SJCRH30 (cell line): ENCODE data around the gene CALML6. TPM values are rescaled to one million over a fixed set of nuclear protein-coding genes. Genes with fewer than 3 reads are reported as not detected.

Source experiments
- DNase-seq, 2 experiments: peaks; one replicate each; pipeline ENCODE4 v3.0.0-alpha.2; 2015 to 2020
- H3K27ac ChIP-seq: fragments of 250-450 bp; sonication (Bioruptor Pico); 2 replicates; pipeline ENCODE4 v1.5.1; 2020; ENCODE audit warnings: mild to moderate bottlenecking, moderate library complexity
- H3K27me3 ChIP-seq: fragments of 250-450 bp; sonication (Bioruptor Pico); 2 replicates; pipeline ENCODE4 v1.5.1; 2020; ENCODE audit warnings: mild to moderate bottlenecking, moderate library complexity
- H3K36me3 ChIP-seq: fragments of 250-450 bp; sonication (Bioruptor Pico); 2 replicates; pipeline ENCODE4 v1.5.1; 2020; ENCODE audit warnings: mild to moderate bottlenecking, moderate library complexity
- H3K4me1 ChIP-seq: fragments of 250-450 bp; sonication (Bioruptor Pico); 2 replicates; pipeline ENCODE4 v1.5.1; 2020; ENCODE audit warnings: mild to moderate bottlenecking, moderate library complexity
- H3K4me3 ChIP-seq: fragments of 250-450 bp; sonication (Bioruptor Pico); 2 replicates; pipeline ENCODE4 v1.5.1; 2020; ENCODE audit warnings: mild to moderate bottlenecking, moderate library complexity
- H3K9me3 ChIP-seq: fragments of 250-450 bp; sonication (Bioruptor Pico); replicated peaks from 2 replicates; pipeline ENCODE4 v1.5.1; 2020; ENCODE audit warnings: mild to moderate bottlenecking, moderate library complexity
- total RNA-seq: library from RNA; depleted of rRNA; stranded (reverse); fragments of >200 nt; shearing (Covaris generic); gene quantifications from 2 replicates; pipeline ENCODE4 v1.2.3, GENCODE V29; 2014

Gene CALML6
- total RNA-seq, 1 experiment from 2014 or later = 0.12 TPM

GRCh38 chr1:1937549-1938275, 22.7 kb downstream of the CALML6 start:
- H3K36me3 ChIP-seq = no peaks in the 10 kb centered on the region
- no peak overlapping the region for H3K4me3 ChIP-seq
- peak in 1 of 2 experiments; percentile 5 for DNase-seq
- H3K9me3 ChIP-seq = no peaks in the 10 kb centered on the region
- peaks cover 10% of the 10 kb centered on the region; the same call in 1 of the 2 replicates for H3K27me3 ChIP-seq
- peaks cover 10% of the 10 kb centered on the region for H3K4me1 ChIP-seq
- no peak overlapping the region for H3K27ac ChIP-seq

DNA sequence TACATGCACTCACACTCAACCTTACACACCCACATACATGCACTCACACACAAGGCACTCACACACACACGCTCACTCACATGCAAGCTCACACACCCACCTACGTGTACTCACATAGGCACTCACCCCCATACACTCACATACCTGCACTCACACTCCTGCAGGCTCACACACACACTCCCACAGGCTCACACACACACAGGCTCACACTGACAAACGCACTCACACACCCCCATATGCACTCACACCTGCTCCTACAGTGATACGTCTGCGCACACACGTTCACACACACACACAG, 23.2 kb downstream of the CALML6 start:
- Histone ChIP-seq H3K27me3 (peaks cover 10% of the 10 kb centered on the region; the same call in 1 of the 2 replicates), H3K4me3 (no peak overlapping the region), H3K9me3 (no peaks in the 10 kb centered on the region), H3K36me3 (no peaks in the 10 kb centered on the region), H3K27ac (no peak overlapping the region), H3K4me1 (peaks cover 10% of the 10 kb centered on the region)
- DNase-seq = no peak

DNA sequence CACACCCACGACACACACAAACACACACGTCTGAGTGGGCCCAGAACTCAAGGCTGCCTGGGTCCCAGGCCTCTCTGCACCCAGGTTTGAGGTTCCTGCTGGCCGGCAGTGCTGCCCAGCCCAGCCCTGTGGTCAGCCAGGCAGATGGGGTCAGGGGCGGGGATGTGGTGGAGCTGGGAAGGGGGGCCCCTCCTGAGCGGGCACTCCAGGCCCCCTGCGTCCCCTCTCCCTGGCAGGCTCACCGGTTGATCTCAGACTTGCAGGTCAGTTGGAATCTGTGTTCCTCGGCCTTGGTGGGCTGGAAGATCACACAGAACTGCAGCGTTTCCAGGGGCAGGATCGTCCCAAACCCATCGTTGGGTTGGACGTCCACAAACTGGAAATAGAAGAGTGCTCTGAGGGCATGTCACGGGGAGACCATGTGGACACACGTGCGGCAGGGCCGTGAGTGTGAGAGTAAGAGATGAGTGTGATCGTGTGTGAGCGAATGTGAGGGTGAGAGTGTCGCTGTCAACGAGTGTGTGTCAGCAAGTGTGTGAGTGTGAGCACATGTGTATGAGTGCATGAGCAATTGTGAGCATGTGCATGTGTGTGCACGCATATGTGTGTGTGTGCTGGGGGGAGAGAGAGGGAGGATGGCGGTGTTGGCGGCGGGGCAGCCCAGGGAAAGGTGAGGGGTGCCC, 23.7 kb downstream of the CALML6 start:
- DNase-seq = no peak
- peaks cover 10% of the 10 kb centered on the region; the same call in 1 of the 2 replicates for H3K27me3 ChIP-seq
- H3K9me3 ChIP-seq = no peaks in the 10 kb centered on the region
- no peak overlapping the region for H3K4me3 ChIP-seq
- H3K4me1 ChIP-seq = peaks cover 14% of the 10 kb centered on the region
- H3K27ac ChIP-seq = no peak overlapping the region
- no peaks in the 10 kb centered on the region for H3K36me3 ChIP-seq

DNA sequence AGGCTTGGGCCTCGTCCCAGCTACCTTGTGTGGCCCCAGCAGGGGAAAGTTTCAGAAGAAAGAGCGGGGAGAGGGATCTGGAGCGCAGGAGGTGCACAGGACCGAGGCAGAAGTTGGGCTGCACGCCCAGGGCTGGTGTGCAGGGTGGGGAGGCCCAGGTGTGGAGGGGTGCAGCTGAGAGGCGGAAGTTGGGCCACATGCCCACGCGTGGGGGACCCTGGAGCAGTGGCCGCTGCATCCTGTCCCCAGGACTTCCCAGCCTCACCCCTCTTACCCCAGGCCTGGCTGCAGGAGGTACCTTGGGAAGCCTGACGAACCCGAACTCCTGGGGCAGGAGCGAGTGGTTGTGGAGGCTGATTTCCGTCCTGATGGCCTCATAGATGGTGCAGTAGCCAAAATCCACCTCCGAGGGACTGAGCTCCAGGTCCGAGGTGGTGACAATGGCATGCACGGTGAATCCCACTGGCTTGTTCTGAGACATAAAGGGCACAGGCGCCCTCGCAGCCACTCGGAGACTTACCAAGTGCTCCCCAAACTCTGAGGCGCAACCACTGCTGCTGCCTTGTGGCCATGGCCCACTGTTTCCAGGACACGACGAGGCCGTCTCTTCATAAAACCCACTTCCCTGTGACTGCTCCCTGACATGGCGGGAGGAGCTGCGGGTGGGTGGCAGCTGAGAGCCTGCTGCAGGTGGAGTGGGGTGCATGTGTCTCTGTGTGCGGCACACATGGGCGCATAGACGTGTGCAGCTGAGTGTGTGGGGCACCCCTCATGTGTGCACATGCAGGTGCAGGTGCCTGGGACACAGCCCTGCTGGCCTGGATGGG, 24.4 kb downstream of the CALML6 start:
- Histone ChIP-seq H3K27ac (no peak overlapping the region), H3K36me3 (no peaks in the 10 kb centered on the region), H3K9me3 (no peaks in the 10 kb centered on the region), H3K27me3 (peaks cover 10% of the 10 kb centered on the region; the same call in 1 of the 2 replicates), H3K4me1 (peaks cover 14% of the 10 kb centered on the region), H3K4me3 (no peak overlapping the region)
- DNase-seq = no peak

DNA sequence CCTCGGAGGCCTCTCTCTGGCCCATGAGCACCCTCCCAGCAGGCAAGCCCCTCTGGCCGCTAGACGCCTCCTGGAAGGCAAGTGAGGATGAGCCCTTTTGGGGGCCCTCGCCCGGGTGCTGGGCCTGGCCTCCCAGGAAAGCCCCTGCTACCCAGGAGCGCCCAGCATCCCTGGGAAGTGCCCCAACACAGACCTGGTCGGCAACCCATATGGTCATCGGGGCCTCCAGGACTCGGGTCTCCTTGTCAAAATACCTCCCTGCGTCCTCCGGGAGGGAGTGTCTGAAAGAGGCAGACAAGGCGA, 25.0 kb downstream of the CALML6 start:
- peaks cover 10% of the 10 kb centered on the region; the same call in 1 of the 2 replicates for H3K27me3 ChIP-seq

DNA sequence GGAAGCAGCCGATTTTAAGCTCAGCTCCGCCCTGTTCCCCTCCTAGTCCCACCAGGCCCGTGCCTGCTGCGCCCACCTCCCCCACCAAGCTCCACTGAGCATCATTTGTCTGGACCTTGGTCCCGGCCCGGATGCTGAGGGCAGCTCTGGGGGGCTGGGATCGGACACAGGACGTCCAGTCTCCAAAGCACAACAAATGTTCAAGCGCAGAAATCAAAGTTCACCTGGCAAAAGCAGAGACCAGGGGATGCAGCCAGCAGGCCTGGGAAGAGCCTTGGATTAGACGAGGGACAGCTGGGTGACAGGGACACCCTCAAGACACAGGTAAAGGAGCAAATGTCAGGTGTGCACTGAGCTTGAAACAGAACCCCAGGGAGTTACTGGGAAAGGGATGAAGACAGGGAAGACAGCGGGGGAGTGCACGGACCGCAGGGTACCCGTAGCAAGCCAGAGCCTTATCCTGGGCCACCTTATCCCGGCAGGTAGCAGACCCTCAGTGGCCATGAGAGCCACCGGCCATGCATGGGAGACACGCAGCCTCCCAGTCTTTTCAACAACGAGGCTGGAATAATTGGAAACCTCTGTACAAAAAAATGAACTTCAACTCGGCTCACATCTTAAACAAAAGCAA, 26.3 kb downstream of the CALML6 start:
- Histone ChIP-seq H3K4me3 (no peak overlapping the region), H3K36me3 (no peaks in the 10 kb centered on the region), H3K27ac (no peak overlapping the region), H3K4me1 (peaks cover 14% of the 10 kb centered on the region), H3K9me3 (no peaks in the 10 kb centered on the region), H3K27me3 (peaks cover 10% of the 10 kb centered on the region; the same call in 1 of the 2 replicates)
- DNase-seq = peak in 1 of 2 experiments; percentile 3

More for the DNA sequence above, 25.0 kb downstream of the CALML6 start:
- Histone ChIP-seq H3K36me3 (no peaks in the 10 kb centered on the region), H3K4me1 (peaks cover 14% of the 10 kb centered on the region), H3K9me3 (no peaks in the 10 kb centered on the region), H3K27ac (no peak overlapping the region), H3K4me3 (no peak overlapping the region)
- DNase-seq = no peak

- peak overlapping the region; percentile 42 for H3K4me3 ChIP-seq
- H3K4me1 ChIP-seq = peaks cover 14% of the 10 kb centered on the region
- no peaks in the 10 kb centered on the region for H3K9me3 ChIP-seq
- no peak overlapping the region for H3K27ac ChIP-seq
- H3K36me3 ChIP-seq = no peaks in the 10 kb centered on the region
- peaks cover 12% of the 10 kb centered on the region for H3K27me3 ChIP-seq
- DNase-seq = peak in 1 of 2 experiments; percentile 2
These were observed 27.1 kb downstream of the CALML6 start for GRCh38 chr1:1941868-1942752.

DNA sequence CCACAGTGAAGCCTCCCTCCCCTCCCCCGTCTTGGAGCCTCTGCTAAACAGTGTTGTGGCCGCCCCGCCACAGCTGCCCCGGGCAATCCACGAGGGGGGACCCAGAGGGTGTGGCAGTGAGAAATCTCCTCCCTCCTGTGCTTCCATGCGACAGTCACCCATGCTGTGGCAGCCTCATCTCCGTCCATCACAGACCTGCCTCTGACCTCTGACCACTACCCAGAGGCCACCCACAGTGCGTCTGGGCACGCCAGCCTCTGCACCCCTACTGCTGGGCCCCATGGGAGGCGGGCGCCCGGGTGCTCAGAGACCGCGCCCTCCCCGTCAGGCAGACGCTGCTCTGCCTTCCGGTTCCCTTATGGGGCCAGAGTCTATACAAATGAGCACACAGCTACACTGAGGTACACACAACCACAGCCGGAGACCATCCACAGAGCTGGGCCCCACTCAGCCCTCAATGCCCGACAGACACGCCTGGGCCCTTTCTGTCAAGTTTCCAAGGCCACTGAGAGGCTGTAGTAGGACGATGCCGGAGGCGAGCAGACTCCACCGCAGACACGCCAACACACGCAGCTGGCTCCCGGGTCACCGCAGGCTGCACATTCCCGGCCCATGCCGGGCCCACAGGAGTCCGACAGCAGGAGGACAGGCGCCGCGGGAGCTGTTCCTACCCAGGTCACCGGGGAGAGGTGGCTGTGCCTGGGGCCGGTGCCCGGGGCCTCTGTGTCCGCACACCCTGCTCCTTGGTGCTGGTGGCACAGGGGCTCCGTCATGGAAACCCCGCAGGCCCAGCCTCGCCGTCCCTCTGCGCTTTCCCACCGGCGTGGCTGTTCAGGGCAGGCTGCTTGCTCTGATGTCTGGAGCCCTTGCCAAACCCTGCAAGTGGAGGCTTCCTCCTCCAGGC, 27.9 kb downstream of the CALML6 start:
- peaks cover 11% of the 10 kb centered on the region for H3K27me3 ChIP-seq
- peaks cover 14% of the 10 kb centered on the region for H3K4me1 ChIP-seq
- H3K4me3 ChIP-seq = peak overlapping the region; percentile 42
- H3K36me3 ChIP-seq = no peaks in the 10 kb centered on the region
- DNase-seq = peak; percentile 69 to 71
- H3K9me3 ChIP-seq = no peaks in the 10 kb centered on the region
- H3K27ac ChIP-seq = no peak overlapping the region; the same call in 1 of the 2 replicates

GRCh38 chr1:1943834-1944570, 28.9 kb downstream of the CALML6 start:
- Histone ChIP-seq H3K4me1 (peaks cover 14% of the 10 kb centered on the region), H3K4me3 (peak overlapping the region; percentile 42), H3K9me3 (no peaks in the 10 kb centered on the region), H3K27ac (no peak overlapping the region; the same call in 1 of the 2 replicates), H3K27me3 (peaks cover 11% of the 10 kb centered on the region), H3K36me3 (no peaks in the 10 kb centered on the region)
- peak; percentile 73 to 78 for DNase-seq

DNA sequence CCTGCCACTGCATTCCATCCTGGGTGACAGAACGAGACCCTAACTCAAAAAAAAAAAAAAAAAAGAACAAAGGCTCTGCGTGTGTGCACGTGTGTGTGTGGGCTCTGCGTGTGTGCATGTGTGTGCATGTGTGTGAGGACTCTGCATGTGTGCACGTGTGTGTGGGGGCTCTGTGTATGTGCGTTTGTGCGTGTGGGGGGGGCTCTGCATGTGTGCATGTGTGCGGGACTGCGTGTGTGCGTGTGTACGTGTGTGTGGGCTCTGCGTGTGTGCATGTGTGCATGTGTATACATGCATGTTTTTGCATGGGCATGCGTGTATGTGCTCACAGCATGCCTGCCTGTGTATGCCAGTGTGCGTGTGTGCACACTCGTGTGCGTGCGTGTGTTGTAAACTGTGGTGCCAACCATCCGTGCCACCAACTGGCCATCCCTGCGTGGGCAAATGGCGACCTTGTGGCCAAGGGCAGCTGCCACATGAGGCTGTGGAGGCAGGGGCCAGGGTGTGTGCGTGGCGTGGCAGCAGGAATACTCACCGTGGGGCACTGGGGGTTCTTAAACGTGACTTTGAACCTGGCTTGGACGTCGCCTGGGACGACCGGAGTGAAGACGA, 30.8 kb downstream of the CALML6 start:
- Histone ChIP-seq H3K27me3 (peaks cover 20% of the 10 kb centered on the region), H3K4me1 (peaks cover 14% of the 10 kb centered on the region), H3K9me3 (peaks cover 5% of the 10 kb centered on the region; the same call in 1 of the 2 replicates), H3K36me3 (no peaks in the 10 kb centered on the region), H3K4me3 (no peak overlapping the region), H3K27ac (no peak overlapping the region)
- no peak for DNase-seq

- Histone ChIP-seq H3K9me3 (peaks cover 5% of the 10 kb centered on the region; the same call in 1 of the 2 replicates), H3K36me3 (no peaks in the 10 kb centered on the region), H3K27ac (no peak overlapping the region), H3K4me3 (no peak overlapping the region), H3K27me3 (peaks cover 20% of the 10 kb centered on the region), H3K4me1 (peaks cover 14% of the 10 kb centered on the region)
- peak; percentile 38 to 47 for DNase-seq
These were observed 31.5 kb downstream of the CALML6 start for GRCh38 chr1:1946540-1946939.

DNA sequence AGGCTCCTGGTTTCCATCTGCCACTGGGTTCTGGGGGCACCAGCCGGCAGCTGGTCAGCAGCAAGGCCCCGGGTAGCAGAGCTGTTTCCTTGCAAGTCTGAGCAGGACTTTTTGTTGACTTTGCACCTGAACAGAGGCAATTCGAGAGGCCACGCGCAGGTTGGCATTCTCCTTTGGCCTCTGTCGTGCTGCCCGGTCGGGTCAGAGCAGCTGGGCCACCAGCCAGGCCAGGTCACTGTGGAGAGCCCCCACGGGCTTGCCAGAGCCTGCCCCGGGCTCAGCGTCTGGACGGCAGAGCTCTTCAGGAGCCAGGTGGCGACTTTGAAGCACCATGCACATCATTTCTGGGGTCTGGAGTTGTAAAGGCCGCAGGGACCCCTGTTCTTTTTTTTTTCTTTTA, 32.4 kb downstream of the CALML6 start:
- Histone ChIP-seq H3K27ac (no peak overlapping the region), H3K4me1 (peaks cover 7% of the 10 kb centered on the region), H3K4me3 (no peak overlapping the region), H3K36me3 (no peaks in the 10 kb centered on the region), H3K27me3 (peaks cover 16% of the 10 kb centered on the region), H3K9me3 (peaks cover 5% of the 10 kb centered on the region; the same call in 1 of the 2 replicates)
- peak in 1 of 2 experiments; percentile 2 for DNase-seq
